HG02678 (cell line): ENCODE data around the gene ERCC5.

Experiments
- ATAC-seq: cut with Tn5 transposase; IDR thresholded peaks from one replicate; pipeline ENCODE4 v1.9.1; 2021; ENCODE audit warnings: mild to moderate bottlenecking, moderate library complexity; ENCODE audit not compliant: unreplicated experiment

The ERCC5 gene

GRCh38 chr13:102881819-102882686, 36.2 kb downstream of the ERCC5 start:
- ATAC-seq, result no peak

- no peak for ATAC-seq
Measured at GRCh38 chr13:102892503-102892902, 46.7 kb downstream of the ERCC5 start.

- ATAC-seq, result no peak
Measured at GRCh38 chr13:102897371-102898138, 51.7 kb downstream of the ERCC5 start.

GRCh38 chr13:102900193-102900608, 54.4 kb downstream of the ERCC5 start:
- ATAC-seq, result no peak

GRCh38 chr13:102901056-102901455, 55.2 kb downstream of the ERCC5 start:
- no peak for ATAC-seq

GRCh38 chr13:102901615-102902305, 55.9 kb downstream of the ERCC5 start:
- no peak for ATAC-seq

GRCh38 chr13:102902789-102903347, 57.0 kb downstream of the ERCC5 start:
- no peak for ATAC-seq

GRCh38 chr13:102903659-102904407, 58.0 kb downstream of the ERCC5 start:
- peak; percentile 35 for ATAC-seq

- ATAC-seq, result no peak
Measured at GRCh38 chr13:102904408-102904862, 58.6 kb downstream of the ERCC5 start.

- ATAC-seq, result no peak
Measured at GRCh38 chr13:102905905-102906771, 60.3 kb downstream of the ERCC5 start.

GRCh38 chr13:102907016-102907756, 61.4 kb downstream of the ERCC5 start:
- ATAC-seq, result peak; percentile 70

- ATAC-seq, result peak; percentile 2
Measured at GRCh38 chr13:102907886-102908515, 62.2 kb downstream of the ERCC5 start.

GRCh38 chr13:102909971-102910370, 64.1 kb downstream of the ERCC5 start:
- no peak for ATAC-seq

- no peak for ATAC-seq
Measured at GRCh38 chr13:102911336-102911735, 65.5 kb downstream of the ERCC5 start.

GRCh38 chr13:102912599-102912998, 66.8 kb downstream of the ERCC5 start:
- no peak for ATAC-seq

- ATAC-seq, result no peak
Measured at GRCh38 chr13:102913914-102914313, 68.1 kb downstream of the ERCC5 start.

- ATAC-seq, result no peak
Measured at GRCh38 chr13:102914339-102914930, 68.6 kb downstream of the ERCC5 start.
